ENCODE results near the gene CDKAL1. TPM values are rescaled to one million over a fixed set of nuclear protein-coding genes. Genes with fewer than 3 reads are reported as not detected.
A peak's percentile ranks its signal among the peaks of the same experiment; 100 is the strongest.

CDKAL1 gene
- total RNA-seq, 1 experiment from 2014 or later = 20.6 TPM

- TF ChIP-seq GTF2I (CRISPR knock-in tag; conservative IDR thresholded peaks at IDR 0.05) = no peak
- no peak for TF ChIP-seq TP53 (CRISPR knock-in tag; IDR thresholded peaks at IDR 0.05)
- TF ChIP-seq TEAD4 (CRISPR knock-in tag; IDR thresholded peaks at IDR 0.05) = no peak
- TF ChIP-seq IRF1 (CRISPR knock-in tag; IDR thresholded peaks at IDR 0.05) = no peak
- no peak for TF ChIP-seq KAT7 (CRISPR knock-in tag; IDR thresholded peaks at IDR 0.05; ENCODE audit: borderline replicate concordance)
Observed at GRCh38 chr6:20918868-20919267, 384.6 kb downstream of the CDKAL1 start (continued).

- CTCF ChIA-PET = no interaction called here
- TF ChIP-seq FOXP4 (CRISPR knock-in tag; IDR thresholded peaks at IDR 0.05) (no peak), ZSCAN18 (CRISPR knock-in tag; IDR thresholded peaks at IDR 0.05) (no peak), ZNF263 (CRISPR knock-in tag; IDR thresholded peaks at IDR 0.05; ENCODE audit: low read depth) (no peak), NR1H2 (CRISPR knock-in tag; IDR thresholded peaks at IDR 0.05) (no peak), ZNF671 (CRISPR knock-in tag; IDR thresholded peaks at IDR 0.05) (no peak), IRF2 (CRISPR knock-in tag; IDR thresholded peaks at IDR 0.05; ENCODE audit: borderline replicate concordance, low read depth) (no peak), SP1 (CRISPR knock-in tag; conservative IDR thresholded peaks at IDR 0.05) (no peak), TEAD1 (CRISPR knock-in tag; IDR thresholded peaks at IDR 0.05) (no peak)
- no peak for ATAC-seq
- no peak for DNase-seq (ENCODE audit: low spot score)
- POLR2A ChIA-PET = no interaction called here
- H3K27me3 Mint-ChIP-seq (ENCODE audit: low read depth) = no peaks in the 10 kb centered on the region
- H3K4me3 Mint-ChIP-seq = no peak overlapping the region
- H3K36me3 Mint-ChIP-seq = peaks cover 16% of the 10 kb centered on the region
- 0 out of 2 replicates have a peak overlapping the region, but pooled peaks have one; percentile 32 for H3K27ac Mint-ChIP-seq
- peaks cover 17% of the 10 kb centered on the region for H3K4me1 Mint-ChIP-seq
- H3K9me3 Mint-ChIP-seq = peaks cover 17% of the 10 kb centered on the region
Observed at GRCh38 chr6:20919677-20920385, 385.6 kb downstream of the CDKAL1 start.

GRCh38 chr6:20921578-20921977 is 387.3 kb downstream of the CDKAL1 start:
- no peak for ATAC-seq

More at GRCh38 chr6:20921578-20921977, 387.3 kb downstream of the CDKAL1 start:
- ChIA-PET POLR2A (interaction anchor here (0.5 kb wide), 1 partner anchor 1728 kb away, joined by 3 read pairs; no protein-coding TSS in a partner anchor), CTCF (no interaction called here)
- Mint-ChIP-seq H3K27ac (no peak overlapping the region), H3K9me3 (no peaks in the 10 kb centered on the region; the same call in 1 of the 2 replicates), H3K27me3 (ENCODE audit: low read depth) (no peaks in the 10 kb centered on the region), H3K36me3 (no peaks in the 10 kb centered on the region), H3K4me3 (no peak overlapping the region), H3K4me1 (peaks cover 17% of the 10 kb centered on the region)
- TF ChIP-seq ZNF396 (CRISPR knock-in tag; IDR thresholded peaks at IDR 0.05; ENCODE audit: borderline replicate concordance) = no peak
- no peak for TF ChIP-seq EMX1 (CRISPR knock-in tag; IDR thresholded peaks at IDR 0.05)
- no peak for TF ChIP-seq PRDM15 (CRISPR knock-in tag; IDR thresholded peaks at IDR 0.05)
- no peak for TF ChIP-seq ZNF532 (CRISPR knock-in tag; IDR thresholded peaks at IDR 0.05; ENCODE audit: borderline replicate concordance)
- TF ChIP-seq TP53 (CRISPR knock-in tag; IDR thresholded peaks at IDR 0.05) = no peak
- no peak for TF ChIP-seq NFE2L1 (CRISPR knock-in tag; IDR thresholded peaks at IDR 0.05)
- no peak for TF ChIP-seq NR1H2 (CRISPR knock-in tag; IDR thresholded peaks at IDR 0.05)
- no peak for DNase-seq (ENCODE audit: low spot score)
